Lung (tissue), 12 donors: ENCODE measurements around the gene ATG2B. TPM values are rescaled to one million over a fixed set of nuclear protein-coding genes. Genes with fewer than 3 reads are reported as not detected.

Source experiments
- ATAC-seq: fragments of 200-7000 bp; cut with Tn5 transposase; one replicate; pipeline ENCODE4 v1.9.1; 2020; ENCODE audit warnings: moderate number of reproducible peaks; ENCODE audit not compliant: insufficient read depth, low FRiP score
- DNase-seq, 3 donors: peaks; one replicate each; pipeline ENCODE4 v3.0.0-alpha.2; 2013 to 2017
- H3K27ac ChIP-seq, 2 donors: one replicate each; pipeline ENCODE4 v1.5.1; 2013; ENCODE audit warnings: mild to moderate bottlenecking in 2 of 2, moderate library complexity in 2 of 2, control low read depth in 1 of 2, inconsistent platforms in 1 of 2, low read depth in 1 of 2, low read length in 1 of 2
- H3K27me3 ChIP-seq, 3 donors: one replicate each; pipeline ENCODE4 v1.5.1; 2013; ENCODE audit warnings: low read length in 2 of 3; ENCODE audit not compliant: control insufficient read depth in 3 of 3, insufficient read depth in 3 of 3
- H3K36me3 ChIP-seq, 4 donors: one replicate each; pipeline ENCODE4 v1.5.1; 2013; ENCODE audit warnings: low read length in 4 of 4, mild to moderate bottlenecking in 1 of 4, moderate library complexity in 1 of 4; ENCODE audit not compliant: control insufficient read depth in 4 of 4, insufficient read depth in 4 of 4
- H3K4me1 ChIP-seq, 5 donors: one replicate each; pipeline ENCODE4 v1.5.1; 2013; ENCODE audit warnings: low read length in 5 of 5, mild to moderate bottlenecking in 2 of 5, moderate library complexity in 1 of 5; ENCODE audit not compliant: control insufficient read depth in 5 of 5, insufficient read depth in 5 of 5
- H3K4me3 ChIP-seq: one replicate; pipeline ENCODE4 v1.5.1; 2013; ENCODE audit warnings: mild to moderate bottlenecking, control low read depth, moderate library complexity
- H3K9ac ChIP-seq, 2 donors: one replicate each; pipeline ENCODE4 v1.5.1; 2013; ENCODE audit warnings: low read length in 2 of 2, control low read depth in 1 of 2; ENCODE audit not compliant: insufficient read depth in 1 of 2
- H3K9me3 ChIP-seq, 4 donors: one replicate each; pipeline ENCODE4 v1.5.1; 2013; ENCODE audit warnings: low read length in 3 of 4, mild to moderate bottlenecking in 1 of 4, moderate library complexity in 1 of 4; ENCODE audit not compliant: control insufficient read depth in 4 of 4, insufficient read depth in 3 of 4
- WGBS, 2 donors: extraction: QIAGEN DNeasy Blood & Tissue Kit; methylation state at CpG; one replicate each; pipeline ENCODE4 v1.1.7; 2013; 5-methylcytosine and 5-hydroxymethylcytosine counted together
- polyA plus RNA-seq, 2 donors: library from polyadenylated mRNA; stranded (reverse); fragments of 200-250 nt; gene quantifications; one replicate each; pipeline ENCODE4 v1.2.1, GENCODE V29; 2013
- total RNA-seq, 2 donors: library from RNA; depleted of rRNA in 1 of 2; stranded (reverse); fragments of >200 nt in 1 of 2; gene quantifications; one replicate each; pipeline ENCODE4 v1.2.1, GENCODE V29; 2014 to 2021
- TF ChIP-seq, protein P1 (sequence below): IDR thresholded peaks from 2 replicates; pipeline ENCODE4 v1.5.1; 2012; ENCODE audit warnings: mild to moderate bottlenecking; ENCODE audit errors: control extremely low read depth, extremely low read depth
- donor health status: control.
- donor health status: control.
- donor health status: Bipolar disorder and iron deficiency.
- donor health status: healthy.
- donor health status: DM: yes; HTN: yes; CAD: no.

ATG2B gene
- total and polyA plus RNA-seq, 4 donors: 3.6 to 64.3 (median 13.2) TPM

- DNase-seq (no peak), ATAC-seq (no peak)
- Histone ChIP-seq H3K9ac (no peak overlapping the region), H3K36me3 (no peaks in the 10 kb centered on the region), H3K27ac (no peak overlapping the region), H3K4me1 (peaks cover 0 to 25% (median 2%) of the 10 kb centered on the region in 5 donors), H3K4me3 (no peak overlapping the region), H3K27me3 (peaks cover 0 to 3% (median 0%) of the 10 kb centered on the region in 3 donors), H3K9me3 (no peaks in the 10 kb centered on the region)
- TF ChIP-seq, protein P1, sequence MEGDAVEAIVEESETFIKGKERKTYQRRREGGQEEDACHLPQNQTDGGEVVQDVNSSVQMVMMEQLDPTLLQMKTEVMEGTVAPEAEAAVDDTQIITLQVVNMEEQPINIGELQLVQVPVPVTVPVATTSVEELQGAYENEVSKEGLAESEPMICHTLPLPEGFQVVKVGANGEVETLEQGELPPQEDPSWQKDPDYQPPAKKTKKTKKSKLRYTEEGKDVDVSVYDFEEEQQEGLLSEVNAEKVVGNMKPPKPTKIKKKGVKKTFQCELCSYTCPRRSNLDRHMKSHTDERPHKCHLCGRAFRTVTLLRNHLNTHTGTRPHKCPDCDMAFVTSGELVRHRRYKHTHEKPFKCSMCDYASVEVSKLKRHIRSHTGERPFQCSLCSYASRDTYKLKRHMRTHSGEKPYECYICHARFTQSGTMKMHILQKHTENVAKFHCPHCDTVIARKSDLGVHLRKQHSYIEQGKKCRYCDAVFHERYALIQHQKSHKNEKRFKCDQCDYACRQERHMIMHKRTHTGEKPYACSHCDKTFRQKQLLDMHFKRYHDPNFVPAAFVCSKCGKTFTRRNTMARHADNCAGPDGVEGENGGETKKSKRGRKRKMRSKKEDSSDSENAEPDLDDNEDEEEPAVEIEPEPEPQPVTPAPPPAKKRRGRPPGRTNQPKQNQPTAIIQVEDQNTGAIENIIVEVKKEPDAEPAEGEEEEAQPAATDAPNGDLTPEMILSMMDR: no peak
- 82 to 87% methylated on average over 3 of the region's 3 CpGs for WGBS, 2 donors
These were observed 112.7 kb downstream of the ATG2B start for GRCh38 chr14:96250485-96250884.

- WGBS, 2 donors: 34 to 38% methylated on average over 5 of the region's 5 CpGs
- ATAC-seq (peak; percentile 41), DNase-seq (peak in 2 of 3 donors; percentile 39 to 75)
- H3K4me1 ChIP-seq: peaks cover 0 to 29% (median 2%) of the 10 kb centered on the region in 5 donors
- H3K27me3 ChIP-seq: peaks cover 0 to 3% (median 0%) of the 10 kb centered on the region in 3 donors
- H3K27ac ChIP-seq: no peak overlapping the region
- no peak overlapping the region for H3K9ac ChIP-seq
- H3K36me3 ChIP-seq: no peaks in the 10 kb centered on the region
- no peak overlapping the region for H3K4me3 ChIP-seq
- H3K9me3 ChIP-seq: no peaks in the 10 kb centered on the region
- TF ChIP-seq, protein P1: no peak
These were observed 114.1 kb downstream of the ATG2B start for GRCh38 chr14:96249029-96249428.

DNA sequence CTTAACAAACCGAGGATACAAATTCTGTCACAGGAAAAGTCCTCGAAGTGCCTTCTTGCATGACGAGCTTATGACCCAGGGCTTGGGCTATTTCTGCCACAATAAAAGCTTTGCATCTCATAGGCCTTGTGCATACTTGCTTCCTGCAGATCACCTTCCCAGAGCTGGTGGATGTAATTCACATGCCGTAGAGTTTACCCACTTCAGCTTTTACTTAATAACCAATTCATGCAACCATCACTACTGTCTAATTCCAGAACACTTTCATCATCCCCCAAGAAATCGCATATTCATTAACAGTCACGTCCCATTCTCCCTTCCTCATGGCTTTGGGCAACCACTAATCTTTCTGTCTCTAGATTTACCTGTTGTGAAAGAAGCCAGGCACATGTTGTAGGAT is 116.1 kb downstream of the ATG2B start:
- Histone ChIP-seq H3K36me3 (no peaks in the 10 kb centered on the region), H3K4me1 (peaks cover 0 to 24% (median 2%) of the 10 kb centered on the region in 5 donors), H3K9me3 (no peaks in the 10 kb centered on the region), H3K27me3 (peaks cover 0 to 3% (median 0%) of the 10 kb centered on the region in 3 donors), H3K4me3 (no peak overlapping the region), H3K9ac (no peak overlapping the region), H3K27ac (no peak overlapping the region)
- 79 to 87% methylated on average over 6 of the region's 6 CpGs for WGBS, 2 donors
- no peak for ATAC-seq
- no peak for DNase-seq
- TF ChIP-seq, protein P1: no peak

DNA sequence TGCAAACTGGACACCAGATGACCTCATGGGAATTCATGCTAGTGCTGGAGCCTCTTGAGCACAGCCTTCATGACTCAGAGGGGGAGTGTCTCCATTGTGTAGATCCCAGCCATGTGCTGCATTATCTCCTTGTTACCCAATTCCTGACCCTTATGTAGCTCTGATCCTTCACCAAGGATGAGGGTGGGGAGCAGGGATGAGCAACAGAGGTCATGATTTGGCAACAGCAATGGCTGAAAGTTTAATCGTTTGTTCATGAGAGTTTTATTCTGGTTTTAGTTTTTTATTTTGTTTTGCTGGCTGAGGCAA is 116.6 kb downstream of the ATG2B start:
- Histone ChIP-seq H3K9ac (no peak overlapping the region), H3K27ac (no peak overlapping the region), H3K4me3 (no peak overlapping the region), H3K36me3 (no peaks in the 10 kb centered on the region), H3K27me3 (peaks cover 0 to 3% (median 0%) of the 10 kb centered on the region in 3 donors), H3K4me1 (peaks cover 0 to 24% (median 1%) of the 10 kb centered on the region in 5 donors), H3K9me3 (no peaks in the 10 kb centered on the region)
- ATAC-seq: peak; percentile 85
- 93 to 100% methylated on average over 1 of the region's 1 CpG for WGBS, 2 donors
- DNase-seq: no peak
- TF ChIP-seq, protein P1: no peak
